Occipital lobe (tissue), 2 donors: Measurements from ENCODE around the gene NADK. TPM values are rescaled to one million over a fixed set of nuclear protein-coding genes. Genes with fewer than 3 reads are reported as not detected.
"Not testable (repeated sequence)": the region's sequence is repeated elsewhere in the genome, so short reads cannot be mapped to it uniquely, and the experiment has no call there.

Source experiments
- DNase-seq: peaks from one replicate; lab custom pipeline; 2025; lab: John Stamatoyannopoulos, UW
- total RNA-seq: library from RNA; depleted of rRNA; stranded (reverse); fragments of >200 nt; gene quantifications from one replicate; pipeline ENCODE4 v1.2.3, GENCODE V29; 2014

The NADK gene
- total RNA-seq, 1 donor from 2014 or later, result 20.4 TPM

DNA sequence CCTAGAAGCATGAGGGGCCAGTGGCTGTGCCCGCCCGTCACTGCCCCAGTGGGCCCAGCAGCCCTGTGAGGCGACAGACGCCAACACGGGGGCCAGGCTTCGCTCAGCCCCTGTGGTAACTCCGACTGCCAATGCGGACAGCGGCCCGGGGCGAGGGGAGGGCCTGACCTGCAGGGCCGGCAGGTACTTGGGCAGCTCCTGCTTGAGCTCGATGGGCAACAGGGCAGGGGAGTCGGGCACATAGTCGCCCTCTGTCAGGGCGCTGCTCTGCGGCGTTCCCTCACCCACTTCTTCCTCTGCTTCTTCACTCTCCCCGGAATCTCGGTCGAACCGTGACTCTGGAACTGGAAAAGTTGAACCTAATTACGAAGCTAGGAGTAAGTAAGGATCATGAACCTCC, 71.0 kb downstream of the NADK start:
- DNase-seq, result not testable (repeated sequence)

DNA sequence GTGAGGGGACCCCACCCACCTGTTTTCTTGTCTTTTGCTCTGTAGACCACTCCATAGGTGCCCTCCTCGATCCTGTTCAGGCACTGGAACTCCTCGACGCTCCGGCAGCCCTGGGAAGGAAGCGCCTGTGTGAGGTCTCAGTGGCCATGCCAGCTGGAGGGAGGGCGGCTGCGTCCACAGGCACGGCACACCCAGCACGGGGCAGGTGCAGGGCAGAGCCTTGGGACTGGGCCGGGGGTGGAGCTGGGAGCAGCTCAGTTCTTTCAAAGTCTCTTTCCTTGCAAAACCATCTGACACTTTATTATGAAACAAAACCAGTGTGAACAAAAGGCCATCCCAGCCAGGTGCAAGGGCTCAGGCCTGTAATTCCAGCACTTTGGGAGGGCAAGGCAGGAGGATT, 72.6 kb downstream of the NADK start:
- DNase-seq, result not testable (repeated sequence)

DNA sequence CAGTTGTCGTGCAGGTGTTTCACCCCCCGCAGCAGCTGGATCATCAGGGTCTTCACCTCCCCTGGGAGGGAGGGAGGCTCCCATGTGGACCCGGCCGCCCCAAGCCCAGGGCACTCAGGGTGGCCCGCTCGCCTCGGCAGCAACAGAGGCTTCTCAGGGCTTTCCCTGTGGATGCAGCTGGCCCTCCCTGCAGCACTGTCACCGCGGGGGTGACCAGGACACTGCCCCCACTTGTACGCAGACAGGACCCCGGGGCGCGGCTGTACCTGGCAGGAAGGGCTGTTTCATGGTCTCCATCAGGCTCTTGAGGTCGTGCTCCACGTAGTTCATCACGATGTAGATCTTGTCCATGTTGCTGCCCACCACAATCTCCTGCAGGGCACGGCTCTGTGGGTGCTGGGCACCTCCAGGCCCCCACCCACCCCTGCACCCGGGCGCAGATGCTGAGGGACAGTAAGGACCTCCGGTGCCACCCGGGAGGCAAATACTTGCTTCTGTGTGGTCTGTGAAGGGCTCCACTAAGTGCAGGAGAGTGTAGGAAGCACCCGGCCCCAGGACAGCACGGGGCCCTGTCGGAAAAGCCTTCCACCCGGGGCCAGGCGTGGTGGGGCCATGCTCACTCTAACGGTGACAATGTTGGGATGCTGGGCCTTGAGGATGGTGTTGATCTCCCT, 73.8 kb downstream of the NADK start:
- not testable (repeated sequence) for DNase-seq

DNA sequence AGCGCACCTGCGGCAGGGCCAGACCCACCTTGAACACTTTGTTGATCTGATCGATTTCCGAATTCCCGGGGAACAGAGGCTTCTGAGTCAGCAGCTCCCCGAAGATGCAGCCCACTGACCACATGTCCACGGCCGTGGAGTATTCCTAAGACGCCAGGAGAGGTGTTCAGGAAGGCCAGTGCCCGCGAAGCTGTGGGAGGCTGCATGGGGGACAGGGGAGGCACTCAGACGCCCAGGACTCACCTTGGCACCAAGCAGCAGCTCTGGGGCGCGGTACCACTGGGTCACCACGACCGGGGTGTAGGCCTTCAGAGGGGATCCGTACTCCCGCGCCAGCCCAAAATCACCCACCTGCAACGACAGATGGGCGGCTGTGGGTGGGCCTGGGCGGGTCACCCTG, 74.5 kb downstream of the NADK start:
- DNase-seq, result no peak

DNA sequence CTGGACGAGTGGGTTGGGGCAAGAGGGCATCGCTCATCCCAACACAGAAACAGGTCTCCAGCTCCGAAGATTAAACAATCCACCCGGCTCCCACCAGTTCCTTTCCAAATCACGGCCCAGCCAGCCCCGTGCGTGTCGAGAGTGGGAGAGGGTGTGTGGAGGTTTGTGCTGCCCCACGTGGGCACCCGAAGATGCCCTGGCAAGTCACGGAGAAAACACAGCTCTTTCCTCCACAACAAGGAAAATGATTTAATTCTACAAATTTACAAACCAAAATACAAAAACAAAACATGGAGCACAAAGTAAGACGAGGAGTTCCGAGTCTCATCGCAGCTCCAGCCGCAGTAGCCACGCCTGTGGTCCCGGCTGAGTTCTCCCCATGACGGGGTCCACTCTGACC, 75.8 kb downstream of the NADK start:
- not testable (repeated sequence) for DNase-seq

Other genes with a start within 250 kb of the NADK start
- gene TMEM240, start 237.8 kb downstream of the NADK start, total RNA-seq, result 18.1 TPM
- gene SSU72, start 203.6 kb downstream of the NADK start, total RNA-seq, result 32.9 TPM
- 2.7 TPM for gene FNDC10, start 178.3 kb downstream of the NADK start, total RNA-seq
- 43.5 TPM for gene MIB2, start 163.0 kb downstream of the NADK start, total RNA-seq
- 0.31 TPM for gene MMP23B, start 146.3 kb downstream of the NADK start, total RNA-seq
- 7.0 TPM for gene CDK11B, start 119.5 kb downstream of the NADK start, total RNA-seq
- gene SLC35E2B, start 85.7 kb downstream of the NADK start, total RNA-seq, result 61.6 TPM
- 7.6 TPM for gene CDK11A, start 54.1 kb downstream of the NADK start, total RNA-seq
- gene GNB1, start 112.6 kb upstream of the NADK start, total RNA-seq, result 144 TPM
- not detected for gene CALML6, start 136.8 kb upstream of the NADK start, total RNA-seq
- 1.1 TPM for gene TMEM52, start 140.8 kb upstream of the NADK start, total RNA-seq
- gene CFAP74, start 225.3 kb upstream of the NADK start, total RNA-seq, result 0.47 TPM
- 0.62 TPM for gene GABRD, start 240.9 kb upstream of the NADK start, total RNA-seq